C4-2B (cell line): ENCODE results near the gene SLC2A11.

ENCODE experiments used
- H3K27ac ChIP-seq: fragments of 450-650 bp; 2 replicates; pipeline ENCODE4 v1.5.1; 2017
- ZFX ChIP-seq: fragments of 450-650 bp; IDR thresholded peaks from 2 replicates; pipeline ENCODE4 v1.6.1; 2017
- TF ChIP-seq, protein P1 (sequence below): fragments of 450-650 bp; conservative IDR thresholded peaks from 2 replicates; pipeline ENCODE4 v1.5.1; 2017; ENCODE audit warnings: mild to moderate bottlenecking

Gene SLC2A11

DNA sequence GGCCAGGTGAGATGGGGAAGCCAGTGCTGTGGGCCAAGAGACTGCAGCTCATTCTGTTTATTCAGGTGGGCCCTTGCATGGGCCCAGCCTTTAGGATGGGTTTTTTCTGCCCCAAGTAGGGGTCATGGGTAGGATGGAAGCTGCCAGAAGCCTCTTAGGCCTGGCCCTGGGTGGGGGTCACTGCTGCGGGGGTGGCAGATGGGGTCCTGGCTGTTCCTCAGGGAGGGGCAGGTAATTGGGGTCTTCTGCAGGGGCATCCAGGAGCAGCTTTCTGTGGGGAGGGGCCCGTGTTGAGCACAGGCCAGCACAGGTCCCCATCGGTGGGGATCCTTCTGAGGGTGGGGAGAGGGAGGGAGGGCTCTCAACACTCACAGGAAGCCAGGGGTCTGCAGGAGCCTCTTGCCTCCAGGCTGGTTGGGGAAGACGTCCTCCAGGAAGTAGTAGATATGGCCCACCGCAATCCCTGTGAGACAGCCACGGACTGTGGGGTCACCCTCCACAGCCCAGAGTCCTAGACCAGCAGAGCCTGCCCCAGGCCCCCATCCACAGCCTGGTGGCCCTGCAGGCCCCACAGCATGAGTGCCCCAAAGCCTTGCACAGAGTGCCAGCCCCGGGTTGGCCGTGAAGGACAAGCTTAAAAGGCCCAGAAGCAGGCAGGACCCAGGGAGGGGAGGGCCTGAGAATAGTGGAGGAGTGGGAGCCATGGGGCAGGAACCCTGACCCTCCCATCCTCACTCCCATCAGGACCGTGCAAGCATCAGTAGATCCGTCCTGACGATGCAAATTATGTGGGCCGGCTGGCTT, 20.8 kb upstream of the SLC2A11 start:
- peak overlapping the region; percentile 55; the same call in 1 of the 2 replicates for H3K27ac ChIP-seq
- TF ChIP-seq, protein P1, sequence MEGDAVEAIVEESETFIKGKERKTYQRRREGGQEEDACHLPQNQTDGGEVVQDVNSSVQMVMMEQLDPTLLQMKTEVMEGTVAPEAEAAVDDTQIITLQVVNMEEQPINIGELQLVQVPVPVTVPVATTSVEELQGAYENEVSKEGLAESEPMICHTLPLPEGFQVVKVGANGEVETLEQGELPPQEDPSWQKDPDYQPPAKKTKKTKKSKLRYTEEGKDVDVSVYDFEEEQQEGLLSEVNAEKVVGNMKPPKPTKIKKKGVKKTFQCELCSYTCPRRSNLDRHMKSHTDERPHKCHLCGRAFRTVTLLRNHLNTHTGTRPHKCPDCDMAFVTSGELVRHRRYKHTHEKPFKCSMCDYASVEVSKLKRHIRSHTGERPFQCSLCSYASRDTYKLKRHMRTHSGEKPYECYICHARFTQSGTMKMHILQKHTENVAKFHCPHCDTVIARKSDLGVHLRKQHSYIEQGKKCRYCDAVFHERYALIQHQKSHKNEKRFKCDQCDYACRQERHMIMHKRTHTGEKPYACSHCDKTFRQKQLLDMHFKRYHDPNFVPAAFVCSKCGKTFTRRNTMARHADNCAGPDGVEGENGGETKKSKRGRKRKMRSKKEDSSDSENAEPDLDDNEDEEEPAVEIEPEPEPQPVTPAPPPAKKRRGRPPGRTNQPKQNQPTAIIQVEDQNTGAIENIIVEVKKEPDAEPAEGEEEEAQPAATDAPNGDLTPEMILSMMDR, result no peak
- no peak for TF ChIP-seq ZFX

DNA sequence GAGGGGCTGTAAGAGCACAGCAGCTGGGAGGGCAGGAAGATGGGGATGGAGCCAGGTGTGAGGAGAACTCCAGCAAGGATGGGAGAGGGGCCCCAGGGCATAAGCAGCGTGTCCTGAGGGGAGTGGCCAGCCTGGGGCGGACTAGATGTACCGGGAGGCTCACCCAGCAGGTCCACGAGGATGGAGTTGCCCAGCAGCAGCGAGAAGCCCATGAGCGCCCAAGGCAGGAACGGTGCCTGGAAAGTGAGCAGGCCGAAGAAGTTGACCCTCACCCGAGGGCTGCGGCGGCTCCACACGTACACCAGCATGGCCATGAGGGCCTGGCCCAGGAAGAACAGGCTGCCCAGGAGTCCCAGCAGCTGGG, 20.2 kb upstream of the SLC2A11 start:
- peak overlapping the region; percentile 55 for H3K27ac ChIP-seq
- TF ChIP-seq, protein P1, result no peak
- TF ChIP-seq ZFX, result no peak

DNA sequence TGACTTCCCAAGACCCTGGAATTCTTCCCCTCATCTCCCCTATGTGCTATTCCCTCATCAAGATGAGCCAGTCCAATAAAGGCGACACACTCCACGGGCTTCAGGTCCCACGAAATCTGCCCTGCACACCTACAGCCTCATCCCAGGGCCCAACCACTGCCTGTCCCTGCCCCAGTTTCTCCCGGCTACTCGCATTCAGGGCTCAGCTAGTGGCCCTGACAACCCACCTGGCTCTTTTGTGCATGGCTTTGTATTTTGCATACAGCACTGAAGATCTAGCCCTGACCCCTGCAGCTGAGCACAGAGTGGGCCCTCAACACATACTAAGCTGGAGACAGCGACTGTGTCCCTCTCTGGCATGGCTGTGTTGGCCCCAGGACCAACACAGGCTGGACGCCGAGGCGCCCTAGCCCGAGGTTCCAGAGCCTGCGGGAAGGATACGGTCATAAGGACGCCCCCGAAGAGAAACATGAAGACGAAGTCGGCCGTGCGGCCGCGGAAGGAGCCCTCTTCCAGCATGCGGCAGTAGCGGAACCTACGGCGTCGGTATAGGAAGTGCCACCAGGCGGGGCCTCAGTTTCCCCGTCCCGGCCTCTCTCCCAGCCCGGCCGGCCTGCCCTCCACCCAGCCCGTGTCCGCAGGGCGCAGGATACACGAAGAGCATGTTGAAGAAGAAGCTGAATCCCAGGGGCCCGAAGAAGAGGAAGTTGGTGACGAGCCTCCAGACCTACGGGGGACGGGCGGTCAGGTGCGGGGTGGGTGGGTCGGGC, 19.6 kb upstream of the SLC2A11 start:
- H3K27ac ChIP-seq, result peak overlapping the region; percentile 55
- no peak for TF ChIP-seq ZFX
- TF ChIP-seq, protein P1, result no peak

DNA sequence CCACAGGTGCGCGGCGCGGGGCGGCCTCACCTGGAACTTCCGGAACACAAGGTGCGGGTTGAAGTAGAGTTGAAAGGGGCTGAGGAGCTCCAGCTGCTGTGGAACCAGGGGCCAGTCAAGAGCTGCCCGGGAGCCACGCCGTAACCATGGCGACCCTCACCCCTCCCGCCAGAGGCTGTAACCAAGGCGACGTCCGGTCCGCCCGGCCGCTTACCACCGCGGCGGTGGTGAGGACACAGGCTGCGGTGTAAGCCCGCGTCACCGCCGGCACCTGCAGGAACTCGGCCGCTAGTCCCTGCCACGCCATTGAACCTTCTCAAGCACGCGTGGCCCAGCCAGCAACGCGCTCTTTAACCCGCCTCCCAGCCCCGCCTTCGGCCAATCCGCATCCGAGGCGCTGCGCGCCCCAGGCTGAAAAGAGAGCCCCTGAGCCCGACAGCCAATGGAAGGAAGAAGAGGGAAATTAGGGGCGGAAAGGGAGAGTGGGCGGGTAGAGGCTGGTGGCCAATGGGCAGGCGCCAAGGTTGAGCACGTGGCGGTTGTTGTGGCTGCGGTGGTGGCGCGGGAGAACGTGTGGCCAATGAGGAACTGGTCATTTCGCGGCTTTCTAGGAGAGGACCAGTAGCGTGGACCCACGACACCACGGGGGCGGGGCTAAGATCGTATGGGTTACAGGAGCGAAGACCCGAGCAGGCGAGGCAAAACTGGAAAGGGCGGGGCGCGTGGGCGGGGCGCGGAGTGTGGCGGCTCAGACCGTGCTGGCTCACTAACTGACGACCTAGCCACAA, 18.8 kb upstream of the SLC2A11 start, which contains the start of gene DERL3:
Gene DERL3 (minus strand): TSS at position 326 of the 788 bp plus-strand sequence. CDS start 19 bp downstream, at position 307.
- TF ChIP-seq, protein P1, result no peak
- TF ChIP-seq ZFX, result no peak
- H3K27ac ChIP-seq, result peak within 1 kb of the TSS; percentile 55

DNA sequence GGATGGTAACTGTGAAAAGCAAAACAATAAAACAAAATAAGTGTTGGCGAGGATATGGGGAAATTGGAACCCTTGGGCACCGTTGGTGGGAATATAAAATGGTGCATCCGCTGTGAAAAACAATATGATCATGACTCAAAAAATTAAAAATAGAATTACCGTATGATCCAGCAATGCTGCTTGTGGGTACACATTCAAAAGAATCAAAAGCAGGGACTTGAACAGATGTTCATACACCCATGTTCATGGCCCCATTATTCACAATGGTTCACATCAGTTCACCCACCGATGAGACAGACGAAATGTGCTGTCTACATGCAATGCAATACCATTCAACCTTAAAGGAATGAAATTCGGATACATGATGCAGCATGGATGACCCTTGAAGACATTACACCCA, 17.6 kb upstream of the SLC2A11 start:
- no peak overlapping the region for H3K27ac ChIP-seq
- TF ChIP-seq ZFX, result no peak
- TF ChIP-seq, protein P1, result no peak

DNA sequence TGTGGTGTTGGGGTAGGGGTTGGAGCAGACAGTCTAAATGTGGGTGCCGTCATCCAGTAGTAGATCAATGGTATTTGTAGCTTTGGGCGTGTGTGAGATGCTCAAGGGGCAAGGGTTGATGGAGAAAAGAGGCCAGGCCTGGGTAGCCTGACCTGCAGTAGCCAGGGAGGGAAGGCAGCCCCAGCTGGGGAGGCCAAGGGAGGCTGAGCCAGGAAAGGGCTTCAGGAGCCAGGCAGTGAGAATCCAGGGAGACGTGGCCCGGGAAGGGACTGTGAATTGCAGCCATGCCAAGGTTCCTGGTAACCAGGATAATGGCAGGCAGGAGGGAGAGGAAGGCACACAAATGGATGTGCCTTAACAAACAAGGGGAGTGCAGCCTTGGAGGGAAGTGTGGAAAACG, 16.4 kb upstream of the SLC2A11 start:
- TF ChIP-seq ZFX, result no peak
- TF ChIP-seq, protein P1, result no peak

More for the DNA sequence above, 16.4 kb upstream of the SLC2A11 start:
- H3K27ac ChIP-seq, result no peak overlapping the region
